NCI-H1436 (cell line): ENCODE results near the gene IL20RA.
"Not testable (repeated sequence)": the region's sequence is repeated elsewhere in the genome, so short reads cannot be mapped to it uniquely, and the experiment has no call there.

Source experiments
- DNase-seq: peaks from one replicate; lab custom pipeline; 2025; lab: John Stamatoyannopoulos, UW

IL20RA gene

DNA sequence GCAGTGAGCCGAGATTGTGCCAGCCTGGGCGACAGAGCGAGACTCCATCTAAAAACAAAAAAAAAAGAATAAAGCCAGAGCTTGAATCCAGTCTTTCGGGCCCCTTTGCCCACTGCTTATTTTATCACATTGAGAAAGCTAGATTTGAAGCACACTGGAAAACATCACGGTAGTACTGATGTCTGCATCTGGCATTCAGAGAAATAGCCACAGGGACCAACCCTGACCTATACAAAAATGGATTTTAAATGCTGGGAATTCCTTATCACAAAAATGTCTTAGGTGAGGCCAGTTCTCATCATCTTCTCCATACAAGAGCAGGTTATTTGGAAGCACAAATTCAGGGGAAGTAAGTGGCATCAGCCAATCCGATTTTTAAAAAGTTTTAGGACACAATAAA, 73.2 kb downstream of the IL20RA start:
- no peak for DNase-seq

- DNase-seq: peak; percentile 68
These were observed 74.8 kb downstream of the IL20RA start for GRCh38 chr6:136969930-136970329.

GRCh38 chr6:136969433-136969832, 75.3 kb downstream of the IL20RA start:
- DNase-seq: no peak

- DNase-seq: no peak
These were observed 75.9 kb downstream of the IL20RA start for GRCh38 chr6:136968837-136969236.

GRCh38 chr6:136967876-136968752, 76.7 kb downstream of the IL20RA start:
- peak; percentile 39 for DNase-seq

GRCh38 chr6:136964398-136964797, 80.4 kb downstream of the IL20RA start:
- DNase-seq: no peak

- DNase-seq: no peak
These were observed 81.5 kb downstream of the IL20RA start for GRCh38 chr6:136963259-136963658.

- DNase-seq: peak; percentile 78
These were observed 82.1 kb downstream of the IL20RA start for GRCh38 chr6:136962661-136963060.

GRCh38 chr6:136961848-136962247, 82.9 kb downstream of the IL20RA start:
- DNase-seq: no peak

DNA sequence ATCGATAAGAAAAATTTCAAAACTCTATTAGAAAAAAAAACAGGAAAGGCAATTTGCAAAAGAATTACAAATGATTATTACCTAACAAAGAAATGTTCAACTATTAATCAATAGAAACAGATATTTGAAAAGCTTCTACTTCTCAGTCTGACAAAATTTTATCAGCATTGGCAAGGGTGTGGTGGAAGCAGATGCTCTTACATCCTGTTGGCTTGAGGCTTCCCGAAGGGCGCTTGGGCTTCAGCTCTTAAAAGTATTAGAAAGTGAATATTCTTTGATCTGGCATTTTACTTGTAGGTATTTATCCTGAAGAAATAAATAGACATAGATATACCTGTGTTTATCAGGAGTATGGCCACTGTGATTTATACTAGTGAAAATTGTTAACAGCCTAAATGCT, 84.0 kb downstream of the IL20RA start:
- no peak for DNase-seq

GRCh38 chr6:136959935-136960334, 84.8 kb downstream of the IL20RA start:
- DNase-seq: not testable (repeated sequence)

- DNase-seq: peak; percentile 12
These were observed 85.3 kb downstream of the IL20RA start for GRCh38 chr6:136959471-136959891.

DNA sequence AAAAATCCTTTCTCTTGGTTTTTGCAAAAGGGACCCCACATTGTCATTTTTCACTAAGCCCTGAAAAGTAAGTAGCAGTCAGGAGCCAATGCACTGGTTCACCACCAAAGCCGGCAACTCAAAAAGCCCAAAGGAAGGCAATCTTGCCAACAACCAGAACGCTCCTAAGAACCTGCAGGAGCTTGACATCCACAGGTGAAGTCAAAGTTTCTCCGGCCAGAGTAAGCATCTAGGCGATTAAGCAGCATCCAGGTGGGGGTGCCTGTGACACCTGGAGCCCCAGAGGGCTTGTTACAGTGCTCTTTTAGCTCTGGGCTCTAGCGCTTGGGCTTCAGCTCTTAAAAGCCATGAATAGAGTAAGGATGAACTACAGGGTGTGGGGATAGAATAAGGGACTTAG, 86.6 kb downstream of the IL20RA start:
- DNase-seq: no peak

DNA sequence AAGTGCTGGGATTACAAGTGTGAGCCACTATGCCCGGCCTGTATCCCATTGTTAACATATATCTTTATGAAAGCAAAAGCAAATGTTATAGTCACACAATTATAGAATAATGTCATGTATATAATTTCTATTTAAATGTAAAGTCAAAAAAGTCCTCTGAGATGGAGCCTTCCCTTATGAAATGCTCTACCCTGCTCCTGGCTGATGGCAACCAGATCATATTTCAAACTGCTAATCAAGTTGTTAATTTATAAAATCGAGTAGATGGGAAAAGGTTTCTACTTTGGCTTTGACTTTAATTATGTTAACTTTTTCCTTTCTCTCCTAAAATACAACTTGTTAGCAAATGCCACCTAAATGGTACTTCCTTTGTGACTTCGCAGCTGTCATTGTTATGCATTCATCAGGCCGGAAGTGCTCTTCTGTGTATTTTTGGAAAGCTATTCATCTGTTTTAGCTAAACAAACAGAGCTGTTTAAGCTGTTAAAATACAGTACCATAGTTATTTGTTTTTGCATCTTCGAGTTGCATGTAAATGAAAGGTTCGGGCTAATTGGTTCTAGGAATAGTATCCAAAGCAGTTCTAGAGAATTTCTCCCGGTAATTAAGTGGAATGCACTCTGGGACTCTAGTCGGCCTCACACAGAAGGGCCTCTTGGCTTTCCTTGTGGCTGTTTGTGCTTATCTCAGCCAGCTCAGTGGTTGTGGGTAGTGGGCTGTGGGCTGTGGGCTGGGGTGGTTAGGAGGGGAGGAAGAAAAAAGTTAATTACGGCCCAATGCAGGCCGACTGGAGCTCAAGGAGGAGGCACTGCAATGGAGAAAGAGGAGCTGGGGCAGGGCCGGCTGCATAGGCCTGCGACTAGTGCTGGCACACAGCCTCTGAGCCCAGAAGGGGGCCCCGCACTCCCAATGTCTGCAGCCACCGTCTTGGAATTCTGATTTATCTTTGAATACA, 87.9 kb downstream of the IL20RA start:
- peak; percentile 65 for DNase-seq

DNA sequence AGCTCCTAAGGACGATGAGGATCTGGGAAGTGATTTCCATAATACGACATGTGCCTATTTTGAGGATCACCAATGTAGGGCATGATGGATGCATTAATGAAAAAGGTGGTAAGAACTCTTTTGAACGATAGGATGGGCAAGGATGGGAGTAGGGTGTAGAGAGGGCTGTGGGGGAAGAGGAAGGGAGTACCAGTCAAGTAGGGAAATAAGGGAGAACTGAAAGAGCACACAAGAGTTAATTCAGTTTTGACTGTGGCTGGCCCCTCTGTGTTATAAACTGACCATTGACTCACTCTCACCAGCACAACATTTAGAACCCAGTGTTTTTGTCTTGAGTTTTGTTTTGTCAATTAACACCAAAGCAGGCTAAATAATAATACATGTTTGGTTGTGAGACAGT, 89.6 kb downstream of the IL20RA start:
- no peak for DNase-seq

DNA sequence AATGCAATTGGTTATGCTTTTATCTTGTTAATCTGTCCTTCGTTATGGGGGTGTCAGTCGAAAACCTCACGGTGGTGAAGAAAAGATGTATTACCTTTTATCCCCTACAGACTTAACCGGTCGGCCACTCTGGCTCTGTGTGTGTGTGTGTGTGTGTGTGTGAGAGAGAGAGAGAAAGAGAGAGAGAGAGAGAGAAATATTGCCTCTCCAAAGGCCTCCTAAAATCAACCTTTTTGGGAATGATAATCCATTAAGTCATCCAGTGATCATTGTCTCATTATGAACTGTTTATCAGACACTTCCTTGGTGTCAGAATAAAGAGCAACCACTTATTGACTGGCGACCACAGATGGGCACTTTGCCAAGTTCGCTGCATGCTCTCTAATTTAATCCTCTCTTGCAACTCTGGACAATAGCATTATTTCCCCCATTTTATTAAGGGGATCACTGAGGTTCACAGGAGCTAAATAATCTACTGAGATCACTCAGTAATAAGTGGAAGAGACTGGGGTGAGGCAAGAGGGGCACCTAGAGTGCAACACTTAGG, 92.0 kb downstream of the IL20RA start:
- peak; percentile 16 for DNase-seq

DNA sequence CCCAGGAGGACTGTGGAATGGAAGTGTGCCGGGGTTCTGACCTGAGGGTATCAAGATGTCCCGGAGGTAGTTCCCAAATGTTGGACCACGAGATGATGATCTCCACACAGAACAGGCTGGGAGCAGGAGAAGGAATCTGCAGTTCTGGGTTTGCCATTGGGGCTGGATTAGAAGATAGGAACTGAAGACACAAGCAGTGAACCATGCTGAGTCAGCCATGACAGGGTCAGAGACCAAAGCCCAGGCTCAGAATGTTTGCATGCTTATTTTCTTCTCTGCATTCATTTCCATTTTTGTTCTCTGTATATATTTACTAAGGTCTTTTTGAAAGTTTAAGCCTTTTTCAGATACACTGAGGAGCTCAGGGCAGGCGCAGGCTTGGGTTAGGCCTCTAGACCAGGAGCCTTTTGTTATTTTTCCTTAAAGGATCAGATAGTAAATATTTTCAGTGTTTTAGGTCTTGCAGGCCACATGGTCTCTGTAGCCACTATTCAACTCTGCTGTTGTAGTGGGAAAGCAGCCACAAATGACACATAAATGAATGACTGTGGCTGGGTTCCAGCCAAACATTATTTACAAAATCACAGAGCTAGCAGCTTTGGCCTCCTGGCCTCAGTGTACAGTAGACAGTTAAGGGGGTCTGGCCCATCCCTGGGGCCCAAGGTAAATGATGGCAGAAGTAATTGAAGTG, 94.2 kb downstream of the IL20RA start:
- DNase-seq: no peak
